HG02759 (cell line): ENCODE data around the gene FGF14.

Source experiments
- ATAC-seq: cut with Tn5 transposase; IDR thresholded peaks from one replicate; pipeline ENCODE4 v1.9.1; 2021; ENCODE audit warnings: mild to moderate bottlenecking, moderate library complexity; ENCODE audit not compliant: unreplicated experiment

The FGF14 gene

DNA sequence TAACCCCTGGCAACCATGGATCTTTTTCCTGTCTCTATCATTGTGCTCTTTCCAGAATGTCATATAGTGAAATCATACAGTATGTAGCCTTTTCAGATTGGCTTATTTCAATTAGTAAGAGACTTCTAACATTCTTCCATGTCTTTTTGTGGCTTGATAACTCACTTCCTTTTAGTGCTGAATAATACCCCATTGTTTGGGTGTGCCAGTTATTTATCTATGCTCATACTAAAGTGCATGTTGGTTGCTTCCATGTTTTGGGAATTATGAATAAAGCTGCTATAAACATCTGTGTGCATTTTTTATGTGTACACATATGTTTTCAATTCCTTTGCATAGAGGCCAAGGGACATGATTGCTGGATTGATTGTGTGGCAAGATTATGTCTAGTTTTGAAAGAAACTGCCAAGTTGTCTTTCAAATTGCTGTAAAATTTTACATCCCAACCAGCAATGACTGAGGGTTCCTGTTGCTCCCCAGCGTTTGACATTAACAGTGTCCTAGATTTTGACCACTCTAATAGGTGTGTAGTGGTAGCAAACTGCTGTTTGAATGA, 590.5 kb downstream of the FGF14 start:
- no peak for ATAC-seq

DNA sequence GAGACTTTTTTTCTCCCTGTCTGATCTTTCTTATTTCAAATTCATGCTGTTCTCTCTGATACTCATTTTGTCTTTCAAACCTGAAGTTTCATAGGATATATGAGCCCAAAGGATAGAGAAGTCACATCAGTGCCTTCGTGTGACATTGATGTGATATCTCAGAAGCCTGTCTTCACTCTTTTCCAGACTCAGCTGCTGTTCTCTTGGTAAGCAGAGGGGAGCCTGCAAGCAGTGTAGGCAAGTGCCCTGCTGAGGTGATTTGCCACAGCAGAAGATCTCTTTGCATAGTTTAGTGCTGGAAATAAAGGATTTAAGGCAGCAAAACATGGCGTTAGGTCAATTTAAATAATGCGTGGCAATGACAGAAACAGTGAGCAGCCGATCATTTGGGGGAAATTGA, 602.7 kb downstream of the FGF14 start:
- no peak for ATAC-seq

- ATAC-seq, result no peak
Observed at GRCh38 chr13:101798437-101798836, 603.4 kb downstream of the FGF14 start.

DNA sequence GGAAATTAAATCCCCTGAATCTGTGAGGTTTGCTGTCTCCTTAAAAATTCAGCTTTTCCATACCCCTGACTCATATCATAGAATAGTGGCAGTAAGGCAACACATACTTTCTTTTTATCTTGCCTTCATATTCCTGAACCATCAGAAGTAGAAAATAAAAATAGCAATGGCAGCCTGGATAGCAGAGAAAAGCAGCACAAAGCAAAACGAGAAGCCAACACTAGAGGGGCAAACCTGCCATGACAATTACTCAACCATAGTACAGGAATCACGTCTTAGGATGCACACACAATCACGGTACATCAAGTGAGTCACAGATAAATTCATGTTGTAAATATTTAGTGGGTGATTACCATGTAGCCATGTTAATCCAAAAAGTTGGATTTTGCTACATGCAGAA, 606.4 kb downstream of the FGF14 start:
- no peak for ATAC-seq

GRCh38 chr13:101795025-101795424, 606.8 kb downstream of the FGF14 start:
- no peak for ATAC-seq

DNA sequence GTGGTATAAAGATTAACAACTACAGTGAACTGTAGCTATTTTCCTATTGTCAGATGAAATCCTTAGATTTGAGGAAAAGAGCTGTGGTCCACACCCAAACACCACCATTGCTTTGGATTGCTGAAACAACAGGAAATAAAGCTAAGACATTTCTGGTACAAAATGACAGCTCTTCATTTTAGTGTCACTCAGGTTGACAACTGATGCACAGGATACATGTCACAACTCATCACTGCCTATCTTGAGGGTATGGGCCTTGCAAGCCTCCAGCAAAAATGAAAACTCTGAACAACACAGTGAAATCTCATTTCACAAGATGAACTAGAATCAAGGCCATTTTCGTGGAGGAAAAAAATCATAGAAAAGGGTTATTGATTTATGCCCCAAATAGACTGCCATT, 609.7 kb downstream of the FGF14 start:
- ATAC-seq, result no peak

- peak; percentile 73 for ATAC-seq
Observed at GRCh38 chr13:101785858-101786257, 616.0 kb downstream of the FGF14 start.

GRCh38 chr13:101784313-101784712, 617.5 kb downstream of the FGF14 start:
- ATAC-seq, result no peak

DNA sequence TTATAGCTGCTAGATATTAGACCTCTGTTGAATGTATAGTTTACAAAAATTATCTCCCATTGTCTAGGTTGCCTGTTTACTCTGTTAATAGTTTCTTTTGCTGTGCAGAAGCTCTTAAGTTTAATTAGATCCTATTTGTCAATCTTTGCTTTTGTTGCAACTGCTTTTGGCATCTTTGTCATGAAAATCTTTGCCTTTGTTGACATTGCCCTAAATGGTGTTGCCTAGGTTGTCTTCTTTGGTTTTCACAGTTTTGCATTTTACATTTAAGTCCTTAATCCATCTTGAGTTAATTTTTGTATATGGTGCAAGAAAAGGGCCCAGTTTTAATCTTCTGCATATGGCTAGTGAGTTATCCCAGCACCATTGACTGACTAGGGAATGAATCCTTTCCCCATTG, 618.3 kb downstream of the FGF14 start:
- ATAC-seq, result no peak

- ATAC-seq, result no peak
Observed at GRCh38 chr13:101780211-101780610, 621.6 kb downstream of the FGF14 start.

DNA sequence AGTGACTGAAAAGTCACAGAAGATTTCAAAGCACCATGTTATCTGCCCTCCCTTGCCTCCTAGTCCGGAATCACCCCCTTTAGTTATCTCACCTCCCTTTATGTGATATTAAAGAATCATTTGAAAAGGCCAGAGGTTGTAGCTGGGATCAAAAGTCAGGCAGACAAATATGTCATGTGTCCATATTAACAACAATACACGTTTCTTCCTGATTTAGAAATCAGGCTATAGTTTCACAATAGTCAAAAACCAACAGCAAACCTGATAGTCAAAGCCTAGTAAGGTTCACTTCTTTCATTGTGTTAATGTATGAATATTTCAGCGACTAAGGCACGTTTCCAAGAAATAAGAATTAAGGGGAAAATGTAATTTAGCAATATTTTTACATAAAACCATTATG, 622.7 kb downstream of the FGF14 start:
- ATAC-seq, result no peak

DNA sequence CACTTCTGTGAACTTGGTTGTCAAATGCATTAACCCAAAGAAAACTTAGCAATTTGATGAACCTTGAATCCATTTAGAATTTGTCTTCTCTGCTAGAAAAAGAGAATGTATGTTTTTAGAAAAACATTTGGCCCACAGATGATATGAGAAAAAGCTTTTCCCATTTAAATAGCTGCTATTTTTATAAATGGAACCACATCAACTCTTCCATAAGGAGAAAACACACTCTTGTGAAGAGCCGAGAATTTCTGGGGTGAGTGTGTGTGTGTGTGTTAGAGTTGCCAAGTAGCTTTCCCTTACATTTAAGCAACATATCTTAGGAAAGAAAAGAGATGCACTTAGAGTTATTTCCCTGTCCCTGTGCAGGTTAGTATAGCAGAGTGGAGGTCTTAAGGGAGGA, 626.6 kb downstream of the FGF14 start:
- no peak for ATAC-seq

- no peak for ATAC-seq
Observed at GRCh38 chr13:101774393-101774792, 627.5 kb downstream of the FGF14 start.

GRCh38 chr13:101773062-101773461, 628.8 kb downstream of the FGF14 start:
- ATAC-seq, result no peak

GRCh38 chr13:101767131-101767530, 634.7 kb downstream of the FGF14 start:
- ATAC-seq, result no peak

GRCh38 chr13:101763191-101763590, 638.7 kb downstream of the FGF14 start:
- no peak for ATAC-seq

- peak; percentile 78 for ATAC-seq
Observed at GRCh38 chr13:101757446-101758039, 644.3 kb downstream of the FGF14 start.

- no peak for ATAC-seq
Observed at GRCh38 chr13:101755228-101755887, 646.5 kb downstream of the FGF14 start.

- ATAC-seq, result no peak
Observed at GRCh38 chr13:101752432-101752831, 649.4 kb downstream of the FGF14 start.

GRCh38 chr13:101751488-101751887, 650.4 kb downstream of the FGF14 start:
- ATAC-seq, result peak; percentile 44

GRCh38 chr13:101749584-101749983, 652.3 kb downstream of the FGF14 start:
- ATAC-seq, result no peak

- no peak for ATAC-seq
Observed at GRCh38 chr13:101747039-101747438, 654.8 kb downstream of the FGF14 start.

- ATAC-seq, result no peak
Observed at GRCh38 chr13:101746513-101746912, 655.3 kb downstream of the FGF14 start.
